Measurements from ENCODE around the gene ITGB5.
"Not testable (repeated sequence)": the region's sequence is repeated elsewhere in the genome, so short reads cannot be mapped to it uniquely, and the experiment has no call there.

ITGB5 gene

GRCh38 chr3:124809039-124809438, 78.1 kb downstream of the ITGB5 start:
- no peak for DNase-seq

- DNase-seq, result no peak
Measured at GRCh38 chr3:124805671-124806070, 81.5 kb downstream of the ITGB5 start.

GRCh38 chr3:124804875-124805274, 82.3 kb downstream of the ITGB5 start:
- DNase-seq, result no peak

GRCh38 chr3:124802702-124803101, 84.5 kb downstream of the ITGB5 start:
- no peak for DNase-seq

- DNase-seq, result no peak
Measured at GRCh38 chr3:124802061-124802698, 85.0 kb downstream of the ITGB5 start.

- DNase-seq, result no peak
Measured at GRCh38 chr3:124800511-124801258, 86.5 kb downstream of the ITGB5 start.

- no peak for DNase-seq
Measured at GRCh38 chr3:124800076-124800475, 87.1 kb downstream of the ITGB5 start.

- DNase-seq, result no peak
Measured at GRCh38 chr3:124799676-124800075, 87.5 kb downstream of the ITGB5 start.

GRCh38 chr3:124797426-124797945, 89.7 kb downstream of the ITGB5 start:
- DNase-seq, result no peak

- DNase-seq, result no peak
Measured at GRCh38 chr3:124796477-124796876, 90.7 kb downstream of the ITGB5 start.

GRCh38 chr3:124793054-124793739, 94.0 kb downstream of the ITGB5 start:
- no peak for DNase-seq

- no peak for DNase-seq
Measured at GRCh38 chr3:124792341-124793040, 94.7 kb downstream of the ITGB5 start.

- DNase-seq, result no peak
Measured at GRCh38 chr3:124791639-124792151, 95.5 kb downstream of the ITGB5 start.

GRCh38 chr3:124791142-124791541, 96.0 kb downstream of the ITGB5 start:
- no peak for DNase-seq

GRCh38 chr3:124789103-124789502, 98.1 kb downstream of the ITGB5 start:
- not testable (repeated sequence) for DNase-seq

GRCh38 chr3:124788254-124788745, 98.9 kb downstream of the ITGB5 start:
- DNase-seq, result no peak

GRCh38 chr3:124787476-124788195, 99.5 kb downstream of the ITGB5 start:
- no peak for DNase-seq

- DNase-seq, result no peak
Measured at GRCh38 chr3:124786511-124787241, 100.5 kb downstream of the ITGB5 start.

- DNase-seq, result no peak
Measured at GRCh38 chr3:124785973-124786372, 101.2 kb downstream of the ITGB5 start.

- no peak for DNase-seq
Measured at GRCh38 chr3:124784686-124785382, 102.3 kb downstream of the ITGB5 start.

GRCh38 chr3:124783696-124784095, 103.5 kb downstream of the ITGB5 start:
- no peak for DNase-seq
